GM21576 (cell line): ENCODE results near the gene GLIS2.

Experiments
- ATAC-seq: cut with Tn5 transposase; IDR thresholded peaks from one replicate; pipeline ENCODE4 v1.9.1; 2021; ENCODE audit warnings: mild to moderate bottlenecking, moderate library complexity; ENCODE audit not compliant: unreplicated experiment

GLIS2 gene

DNA sequence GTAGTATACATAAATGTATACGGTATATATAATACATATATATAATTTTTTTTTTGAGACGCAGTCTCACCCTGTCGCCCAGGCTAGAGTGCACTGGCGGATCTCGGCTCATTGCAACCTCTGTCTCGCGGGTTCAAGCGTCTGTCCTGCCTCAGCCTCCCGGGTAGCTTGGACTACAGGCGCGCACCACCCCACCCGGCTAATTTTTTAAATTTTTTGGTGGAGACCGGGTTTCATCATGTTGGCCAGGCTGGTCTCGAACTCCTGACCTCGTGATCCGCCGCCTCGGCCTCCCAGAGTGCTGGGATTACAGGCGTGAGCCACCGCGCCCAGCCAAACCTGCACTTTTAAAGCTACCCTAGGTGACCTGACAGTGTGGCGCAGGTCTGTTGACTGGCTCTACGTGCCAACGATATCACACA, 34.5 kb downstream of the GLIS2 start:
- no peak for ATAC-seq

DNA sequence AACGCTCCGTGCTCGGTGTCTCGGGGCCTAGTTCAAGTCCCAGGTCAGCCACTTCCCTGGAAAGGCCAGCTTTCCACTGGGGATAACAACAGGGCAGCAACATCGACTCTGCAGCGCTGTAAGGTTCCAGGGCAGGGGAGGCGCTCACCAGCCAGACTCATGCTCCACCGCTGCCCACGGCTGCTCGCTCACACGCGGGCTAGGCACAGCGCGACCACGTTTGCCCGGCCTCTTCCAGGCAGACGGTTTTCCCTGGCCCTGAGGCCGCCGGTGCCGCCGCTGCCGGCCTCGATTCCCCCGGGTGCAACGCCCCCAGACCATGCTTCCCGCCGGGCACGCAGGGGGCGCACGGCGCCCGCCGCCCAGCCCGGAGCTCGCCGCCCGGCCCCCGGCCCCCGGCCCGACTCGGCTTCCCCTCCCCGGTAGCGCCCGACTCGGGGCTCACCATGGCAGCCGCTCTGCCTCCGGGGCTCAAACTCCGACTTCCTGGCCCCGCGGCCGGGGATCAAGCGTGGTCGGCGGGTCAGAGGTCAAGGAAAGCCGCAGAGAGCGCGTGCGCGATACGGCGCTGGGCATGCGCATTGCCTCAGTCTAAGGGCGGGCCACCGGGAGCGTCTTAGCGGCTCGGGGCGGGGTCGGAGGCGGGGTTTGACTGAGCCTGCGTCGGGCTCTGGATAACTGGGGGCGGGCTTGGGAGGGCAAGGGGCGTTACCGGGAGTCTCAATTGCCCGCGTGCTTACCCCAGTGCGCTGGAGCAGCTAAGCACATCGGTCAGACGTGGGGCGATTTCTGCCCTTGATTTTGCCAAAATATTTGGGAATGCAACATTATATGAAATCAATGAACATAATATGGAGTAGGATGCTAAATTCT, 35.2 kb downstream of the GLIS2 start, which contains the start of gene PAM16:
Gene PAM16 (minus strand): TSS at position 535 of the 873 bp plus-strand sequence. CDS start 87 bp downstream, at position 448.
- peak; percentile 89 for ATAC-seq

DNA sequence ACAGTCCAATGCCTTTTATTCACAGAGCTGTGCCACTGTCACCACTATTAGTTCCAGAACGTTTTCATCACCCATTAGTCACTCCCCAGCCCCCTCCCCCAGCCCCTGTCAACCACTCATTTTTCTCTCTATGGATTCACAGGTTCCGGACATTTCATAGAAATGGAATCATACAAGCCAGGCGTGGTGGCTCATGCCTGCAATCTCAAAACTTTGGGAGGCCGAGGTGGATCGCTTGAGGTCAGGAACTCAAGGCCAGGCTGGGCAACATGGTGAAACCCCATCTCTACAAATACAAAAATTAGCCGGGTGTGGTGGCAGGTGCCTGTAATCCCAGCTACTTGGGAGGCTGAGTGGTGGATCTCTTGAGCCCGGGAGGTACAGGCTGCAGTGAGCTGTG, 36.0 kb downstream of the GLIS2 start:
- ATAC-seq = no peak

DNA sequence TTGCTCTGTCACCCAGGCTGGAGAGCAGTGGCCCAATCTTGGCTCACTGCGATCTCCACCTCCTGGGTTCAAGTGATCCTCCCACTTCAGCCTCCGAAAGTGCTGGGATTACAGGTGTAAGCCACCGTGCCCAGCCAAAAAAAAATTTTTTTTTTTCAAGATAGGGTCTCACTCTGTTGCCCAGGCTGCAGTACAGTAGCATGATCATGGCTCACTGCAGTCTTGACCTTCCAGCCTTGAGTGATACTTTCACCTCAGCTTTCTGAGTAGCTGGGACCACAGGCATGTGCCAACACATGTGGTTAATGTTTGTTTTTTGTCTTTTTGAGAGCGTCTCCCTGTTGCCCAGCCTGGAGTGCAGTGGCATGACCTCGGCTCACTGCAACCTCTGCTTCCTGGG, 37.0 kb downstream of the GLIS2 start:
- ATAC-seq = no peak

DNA sequence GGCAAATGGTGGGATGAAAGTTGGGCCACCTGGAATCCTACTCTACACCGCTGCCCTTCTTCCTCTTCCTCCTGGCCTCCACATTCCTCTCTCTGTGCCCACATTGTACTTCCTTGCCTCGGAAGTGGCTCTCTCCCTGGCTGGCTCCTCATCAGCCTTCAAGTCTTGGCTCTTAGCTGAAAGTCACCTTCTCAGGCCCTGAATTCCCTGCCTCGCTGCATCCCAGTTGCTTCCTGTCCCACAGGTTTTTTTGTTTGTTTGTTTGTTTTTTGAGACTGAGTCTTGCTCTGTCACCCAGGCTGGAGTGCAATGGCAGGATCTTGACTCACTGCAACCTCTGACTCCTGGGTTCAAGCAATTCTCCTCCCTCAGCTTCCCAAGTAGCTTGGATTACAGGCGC, 37.8 kb downstream of the GLIS2 start:
- no peak for ATAC-seq

DNA sequence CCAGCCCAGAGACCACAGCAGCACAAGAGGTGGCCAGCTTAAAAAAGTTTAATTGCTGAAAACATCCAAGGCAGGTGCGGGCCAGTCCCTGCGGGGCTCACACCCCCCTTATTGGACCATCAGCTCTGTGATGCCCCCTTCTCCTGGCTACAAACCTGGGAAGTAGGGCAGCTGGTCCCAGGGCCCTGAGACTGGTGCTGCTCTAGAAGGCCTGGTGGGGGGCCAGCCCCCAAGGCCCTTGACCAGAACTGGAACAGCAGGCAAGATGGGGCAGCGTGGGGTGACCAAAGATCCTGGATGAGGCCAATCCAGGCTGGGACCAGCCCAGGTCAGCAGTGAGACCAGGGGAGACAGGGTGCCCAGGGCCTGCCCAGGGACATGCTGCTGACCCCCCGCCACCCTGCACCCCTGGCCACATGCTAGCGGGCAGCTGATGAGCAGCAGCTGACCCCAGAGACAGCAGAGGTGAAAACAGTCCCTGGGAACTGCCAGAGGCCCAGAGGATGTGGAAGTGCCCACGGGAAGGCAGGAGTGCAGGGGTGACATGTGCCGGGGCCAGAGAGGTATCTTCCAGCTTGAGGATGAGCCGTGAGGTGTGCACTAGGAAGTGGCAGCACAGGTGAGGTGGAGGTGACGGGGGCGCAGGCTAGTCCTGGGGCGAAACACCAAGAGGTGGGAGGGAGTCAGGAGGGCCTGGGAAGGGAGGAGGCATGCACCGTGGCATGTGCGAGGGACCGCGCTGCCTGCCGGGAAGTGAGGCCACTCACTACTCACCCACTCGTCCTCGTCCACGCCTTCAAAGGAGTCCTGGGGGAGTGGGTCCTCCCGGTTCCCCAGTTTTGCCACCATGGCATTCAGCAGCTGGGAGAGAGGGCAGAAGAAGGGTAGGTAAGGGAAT, 38.9 kb downstream of the GLIS2 start:
- ATAC-seq = no peak

DNA sequence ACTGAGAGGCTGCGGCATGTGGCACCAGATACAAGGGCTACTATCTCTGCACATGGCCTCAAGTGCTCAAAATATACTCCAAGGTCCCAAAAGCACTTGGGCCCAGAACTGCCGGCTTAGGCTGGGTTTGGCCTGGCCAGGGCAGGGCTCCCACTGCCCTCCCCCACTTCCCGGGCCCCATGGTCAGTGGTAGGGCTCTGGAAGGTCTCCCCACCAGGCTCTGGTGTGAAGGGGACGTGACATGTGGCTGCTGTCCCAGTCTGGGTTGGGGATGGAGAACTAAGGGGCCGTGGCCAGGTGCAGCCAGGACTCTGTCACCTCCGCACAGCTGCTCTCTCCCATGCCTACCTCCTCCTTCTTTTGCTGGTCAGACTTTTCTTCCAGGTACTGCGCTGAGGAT, 41.0 kb downstream of the GLIS2 start:
- ATAC-seq = no peak

DNA sequence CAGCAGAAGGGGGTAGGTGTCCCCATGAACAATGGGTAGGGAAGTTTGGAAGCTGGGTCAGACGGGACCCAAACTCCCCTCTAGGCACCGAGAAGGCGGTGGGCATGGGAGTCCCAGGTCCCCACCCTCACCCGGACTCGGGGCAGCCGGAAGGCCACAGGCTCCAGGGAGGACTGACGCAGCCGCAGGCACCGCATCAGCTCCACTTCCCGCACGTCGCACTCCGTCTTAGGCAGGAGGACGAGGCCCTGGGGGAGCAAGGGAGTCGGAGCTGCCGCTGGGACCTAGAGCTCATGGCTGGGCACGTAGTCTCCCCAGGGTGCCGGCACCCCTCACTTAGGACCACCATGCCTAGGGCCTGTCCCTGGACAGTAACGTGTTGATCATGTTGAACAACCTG, 42.4 kb downstream of the GLIS2 start:
- no peak for ATAC-seq

DNA sequence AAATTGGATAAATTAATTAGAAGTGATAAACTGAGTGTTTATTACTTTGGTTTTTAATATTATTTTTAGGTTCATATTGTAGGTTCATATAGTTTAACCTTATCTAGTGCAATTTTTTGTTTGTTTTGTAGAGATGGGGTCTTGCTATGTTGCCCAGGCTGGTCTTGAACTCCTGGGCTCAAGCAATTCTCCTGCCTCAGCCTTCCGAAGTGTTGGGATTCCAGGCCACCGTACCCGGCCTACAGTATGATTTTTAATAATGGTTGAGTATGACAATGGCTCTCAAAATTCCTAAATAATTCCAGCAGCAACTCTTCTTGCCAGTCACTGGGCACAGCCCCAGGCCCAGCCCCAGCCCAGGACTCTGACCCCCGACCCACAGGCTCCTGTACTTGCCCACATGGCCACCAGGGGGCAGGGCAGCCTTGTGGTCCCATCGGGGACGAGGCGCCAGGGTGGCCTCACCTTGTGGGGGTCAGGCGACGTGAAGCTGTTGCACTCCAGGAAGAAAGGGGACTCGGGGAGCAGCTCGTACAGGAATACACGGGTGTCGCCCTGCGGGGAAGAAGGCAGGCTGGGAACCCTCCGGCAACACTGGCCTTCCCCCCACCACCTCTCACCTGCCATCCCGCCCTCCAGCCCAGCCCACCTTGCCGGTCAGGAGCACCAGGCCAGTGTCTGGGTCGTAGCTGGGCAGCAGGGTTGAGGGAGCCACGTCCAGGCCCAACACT, 43.1 kb downstream of the GLIS2 start:
- no peak for ATAC-seq

DNA sequence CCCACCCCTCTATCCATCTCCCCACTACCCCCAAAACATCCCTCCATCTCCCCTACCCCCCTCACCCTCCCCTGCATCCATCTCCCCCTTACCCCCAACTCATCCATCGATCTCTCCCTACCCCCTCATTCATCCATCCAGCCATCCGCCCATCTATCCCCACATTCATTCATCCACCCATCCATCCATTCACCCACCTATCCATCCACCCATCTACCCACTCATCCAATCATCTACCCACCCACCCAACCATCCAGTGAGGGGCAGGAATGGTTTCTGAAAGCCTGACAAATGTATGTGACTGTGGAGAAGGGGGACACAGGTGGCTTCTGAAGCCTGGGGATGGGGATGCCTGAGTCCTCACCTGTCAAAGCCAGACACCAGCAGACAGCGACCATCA, 44.0 kb downstream of the GLIS2 start:
- no peak for ATAC-seq

DNA sequence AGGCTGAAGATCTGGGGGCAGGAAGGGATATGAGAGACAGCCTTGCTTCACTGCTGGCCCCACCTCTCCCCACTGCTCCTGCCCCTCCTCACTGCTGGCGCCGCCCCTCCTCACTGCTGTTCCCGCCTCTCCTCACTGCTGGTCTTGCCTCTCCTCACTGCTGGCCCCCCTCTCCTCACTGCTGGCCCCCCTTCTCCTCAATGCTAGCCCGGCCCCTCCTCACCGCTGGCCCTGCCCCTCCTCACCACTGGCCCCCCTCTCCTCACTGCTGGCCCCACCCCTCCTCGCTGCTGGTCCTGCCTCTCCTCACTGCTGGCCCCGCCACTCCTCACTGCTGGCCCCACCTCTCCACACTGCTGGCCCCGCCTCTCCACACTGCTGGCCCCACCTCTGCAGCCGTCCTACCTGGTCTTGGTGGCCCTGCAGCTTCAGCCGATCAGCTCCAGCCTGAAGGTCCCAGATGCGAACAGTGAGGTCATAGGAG, 44.7 kb downstream of the GLIS2 start:
- ATAC-seq = no peak

DNA sequence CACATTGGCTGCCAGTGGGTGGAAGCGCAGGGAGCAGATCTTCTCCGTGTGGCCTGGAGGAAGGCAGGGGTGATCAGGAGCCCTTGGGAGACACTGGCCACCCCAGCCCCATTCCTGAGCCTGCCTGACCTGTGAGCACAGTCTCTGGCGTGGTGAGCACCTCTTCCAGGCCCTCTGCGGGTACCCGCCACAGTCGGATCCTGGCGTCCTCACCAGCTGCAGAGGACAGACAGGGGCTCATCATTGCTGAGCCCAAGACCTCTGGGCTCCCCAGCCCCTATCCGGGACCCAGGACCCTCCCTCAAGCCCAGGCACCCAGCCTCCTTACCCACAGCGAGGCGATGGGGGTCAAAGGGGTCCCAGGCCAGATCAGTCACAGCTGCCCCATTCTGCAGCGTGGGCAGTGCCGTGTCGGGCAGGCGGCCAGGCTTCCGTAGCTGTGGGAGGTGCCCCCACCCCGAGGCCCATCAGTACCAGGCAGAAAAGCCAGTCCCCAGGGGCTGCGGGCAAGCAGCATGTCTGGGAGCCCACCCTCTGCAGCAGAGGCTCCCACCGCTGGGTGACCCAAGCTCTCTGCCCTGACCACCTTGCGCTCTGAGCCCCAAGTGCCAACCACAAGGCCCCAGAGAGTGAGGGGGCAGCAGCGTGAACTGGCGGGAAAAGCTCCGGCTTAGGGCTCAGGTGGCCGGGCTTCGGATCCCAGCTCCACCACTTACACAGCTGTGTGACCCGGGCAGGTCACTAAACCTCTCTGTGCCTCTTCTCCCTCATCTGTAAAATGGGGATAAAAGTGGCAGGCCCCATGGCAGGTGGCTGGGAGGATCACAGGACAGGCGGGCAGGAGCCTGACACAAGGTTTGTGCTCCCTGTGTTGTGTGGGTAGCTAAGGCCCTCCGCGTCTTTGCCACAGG, 45.4 kb downstream of the GLIS2 start:
- ATAC-seq = no peak

DNA sequence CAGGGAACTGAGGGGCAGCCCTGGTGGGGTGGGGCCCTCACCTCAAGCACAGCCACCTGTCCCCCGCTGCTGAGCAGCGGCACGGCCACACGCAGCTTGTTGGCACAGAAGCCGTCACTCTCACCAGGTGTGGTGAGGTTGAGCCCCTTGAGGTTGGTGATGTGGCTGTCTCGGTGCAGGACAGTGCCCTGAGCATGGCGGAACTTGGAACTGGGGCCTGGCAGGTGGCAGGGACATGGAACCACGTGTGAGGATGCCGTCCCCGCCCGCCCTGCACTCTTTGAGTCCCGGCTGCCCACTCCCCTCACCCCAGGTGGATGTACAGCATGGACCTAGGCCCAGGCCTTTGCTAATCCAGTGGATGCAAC, 46.1 kb downstream of the GLIS2 start:
- no peak for ATAC-seq

DNA sequence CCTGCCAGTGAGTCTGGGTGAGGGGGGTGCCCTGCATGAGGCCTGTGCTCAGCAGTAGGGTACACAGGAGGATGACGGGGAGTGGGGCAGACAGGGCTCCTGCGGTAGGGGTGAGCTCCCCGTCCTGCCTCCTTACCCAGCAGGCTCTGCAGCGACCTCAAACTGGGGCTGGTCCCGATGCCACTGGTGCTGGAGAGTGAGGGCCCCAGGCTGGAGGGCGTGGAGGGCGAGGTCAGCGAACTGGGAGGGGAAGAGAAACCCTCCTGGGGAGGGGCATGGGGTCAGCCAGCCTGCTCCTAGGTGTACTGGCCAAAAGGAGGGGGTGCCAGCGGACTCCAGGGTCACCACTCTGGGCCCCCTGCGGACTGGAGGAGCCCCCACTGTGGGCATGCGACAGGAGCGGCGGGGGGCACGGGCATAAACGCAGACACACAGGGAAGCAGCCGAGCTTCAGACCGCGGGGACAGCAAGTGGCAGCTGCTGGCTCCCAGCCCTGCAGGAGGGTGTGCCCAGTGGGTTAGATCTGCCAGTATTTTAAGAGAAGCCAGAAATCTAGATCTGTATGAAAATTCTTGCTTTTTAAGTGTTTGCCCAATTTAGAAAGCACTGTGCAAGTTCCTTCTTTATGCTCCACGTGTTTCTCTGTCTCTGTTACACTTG, 46.7 kb downstream of the GLIS2 start:
- no peak for ATAC-seq

DNA sequence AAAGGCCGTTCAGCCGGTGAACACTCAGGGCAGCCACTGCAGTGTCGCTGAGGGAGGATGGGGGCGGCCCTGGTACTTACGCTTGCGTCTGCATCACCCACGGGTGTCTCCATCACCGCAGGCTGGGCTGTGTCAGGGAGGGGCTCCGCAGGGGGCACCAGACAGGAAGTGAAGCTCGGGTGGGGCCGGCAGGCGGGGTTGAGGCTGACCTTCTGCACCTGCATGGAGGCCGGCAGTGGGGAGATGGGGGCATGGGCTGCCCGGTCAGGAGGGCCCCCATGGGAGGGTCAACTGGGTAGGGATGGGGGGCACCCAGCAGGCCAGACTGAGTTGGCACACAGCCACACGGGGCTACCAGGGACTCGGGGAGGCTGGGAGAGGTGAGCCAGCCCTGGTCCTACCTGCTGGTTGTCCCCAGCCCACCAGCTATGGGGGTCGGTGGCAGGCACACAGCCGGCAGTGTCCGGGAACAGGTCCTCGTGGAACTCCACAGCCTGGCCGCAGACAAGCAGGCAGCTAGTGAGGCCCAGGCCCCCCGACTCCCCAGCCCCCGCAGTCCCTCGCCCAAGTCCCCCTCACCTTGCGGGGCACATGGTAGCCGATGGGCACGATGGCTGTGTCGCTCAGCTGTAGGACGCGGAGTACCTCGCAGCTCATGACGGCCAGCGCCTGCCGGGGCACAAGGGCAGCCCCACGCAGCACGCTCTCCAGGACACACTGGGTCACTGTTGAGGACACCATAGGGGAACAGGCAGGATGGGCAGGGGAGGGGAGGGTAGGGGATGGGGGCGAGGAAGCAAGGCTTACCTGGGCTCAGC, 48.5 kb downstream of the GLIS2 start:
- no peak for ATAC-seq

DNA sequence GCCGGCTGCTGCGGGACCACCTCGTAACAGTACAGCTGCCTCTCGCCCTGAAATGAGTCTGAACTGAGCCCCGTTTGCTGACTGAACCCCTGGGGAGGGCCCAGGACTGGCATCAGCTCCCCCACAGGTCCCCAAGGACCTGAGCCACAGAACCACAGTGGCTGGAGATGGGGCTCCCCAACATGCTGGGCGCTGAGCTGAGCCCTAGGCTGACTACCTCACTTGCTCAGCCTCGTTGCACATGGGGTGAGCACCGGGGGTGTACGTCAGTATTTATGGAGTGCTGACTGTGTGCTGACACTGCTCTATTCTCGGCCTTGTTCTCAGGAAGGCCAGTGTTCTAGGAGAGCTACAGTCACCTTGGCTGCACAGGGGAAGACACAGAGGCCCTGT, 49.1 kb downstream of the GLIS2 start:
- ATAC-seq = peak; percentile 46

DNA sequence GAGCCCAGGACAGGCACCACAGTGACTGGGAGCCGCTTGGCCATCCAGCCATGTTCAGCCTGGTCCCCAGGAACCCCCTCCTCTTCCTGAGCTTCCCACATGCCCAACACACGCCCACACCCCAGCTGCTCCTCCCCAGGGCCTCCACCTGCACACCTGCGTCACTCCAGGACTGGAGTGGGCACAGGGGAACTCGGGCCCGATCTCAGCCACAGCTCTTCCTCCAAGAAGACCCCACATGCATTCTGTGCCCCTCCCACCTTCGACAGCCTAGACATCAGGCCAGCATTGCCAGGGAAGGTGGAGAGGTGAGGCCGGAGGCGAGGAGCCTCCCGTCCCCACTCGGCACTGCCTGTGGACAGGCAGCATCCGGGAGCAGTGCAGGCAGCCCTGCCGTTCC, 49.7 kb downstream of the GLIS2 start:
- no peak for ATAC-seq

DNA sequence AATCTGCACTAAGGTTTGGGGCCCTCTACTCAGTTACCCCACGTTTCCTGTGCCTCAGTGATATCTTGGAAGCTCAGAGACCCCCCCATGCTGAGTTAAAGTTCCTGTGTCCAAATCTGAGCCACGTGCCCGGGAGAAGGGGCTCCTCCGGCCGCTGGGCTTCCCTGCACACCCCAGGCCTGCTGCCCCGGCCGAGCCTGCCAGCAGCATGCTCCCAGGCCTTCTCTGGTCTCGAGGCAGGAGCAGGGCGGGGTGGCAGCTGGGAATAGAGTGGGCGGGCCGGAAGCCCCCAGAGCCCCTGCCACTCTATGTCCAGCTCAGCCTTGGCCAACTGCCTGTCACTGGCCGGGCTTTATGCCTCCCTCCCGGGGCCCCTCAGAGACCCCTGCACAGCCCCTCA, 50.1 kb downstream of the GLIS2 start:
- ATAC-seq = no peak

DNA sequence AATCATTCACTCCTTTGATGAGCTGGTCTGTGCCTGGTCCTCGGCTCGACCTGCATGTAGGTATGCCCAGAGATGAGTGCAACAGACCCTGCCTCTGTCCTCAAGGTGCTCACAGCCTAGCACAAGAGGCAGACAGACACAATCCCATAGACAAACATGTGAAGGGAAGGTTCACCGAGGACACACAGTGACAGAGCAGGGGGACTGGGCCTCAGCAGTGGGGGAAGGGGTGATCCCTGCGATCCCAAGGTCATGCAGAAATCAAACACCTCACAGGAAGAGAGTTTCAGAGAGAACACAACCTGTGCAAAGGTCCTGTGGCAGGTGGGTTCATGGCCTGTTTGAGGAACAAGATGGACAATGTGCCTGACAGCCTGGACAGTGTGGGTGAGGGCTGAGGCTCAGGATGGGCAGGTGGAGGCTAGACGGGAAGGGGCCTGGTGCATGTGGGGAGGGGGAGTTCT, 51.6 kb downstream of the GLIS2 start:
- no peak for ATAC-seq
